Fibroblast of lung (primary cell): ENCODE results near the gene GFY. TPM values are rescaled to one million over a fixed set of nuclear protein-coding genes. Genes with fewer than 3 reads are reported as not detected.

Experiments used
- DNase-seq, 2 donors: peaks; one replicate each; pipeline versions ENCODE4 v3.0.0 to v3.0.0-alpha.2; 2010; ENCODE audit warnings: low read depth in 2 of 2
- H2AFZ ChIP-seq: 2 replicates; pipeline ENCODE4 v1.5.1; 2012; ENCODE audit warnings: low read length, control low read depth, inconsistent platforms
- H3K27ac ChIP-seq: 2 replicates; pipeline ENCODE4 v1.5.1; 2011; ENCODE audit warnings: low read length, control low read depth; ENCODE audit not compliant: insufficient read depth
- H3K27me3 ChIP-seq: 2 replicates; pipeline ENCODE4 v1.5.1; 2011; ENCODE audit warnings: mild to moderate bottlenecking, low read length; ENCODE audit not compliant: control insufficient read depth, insufficient read depth
- H3K36me3 ChIP-seq: 2 replicates; pipeline ENCODE4 v1.5.1; 2011; ENCODE audit warnings: low read length; ENCODE audit not compliant: control insufficient read depth, insufficient read depth
- H3K4me1 ChIP-seq: 2 replicates; pipeline ENCODE4 v1.5.1; 2011; ENCODE audit warnings: low read length; ENCODE audit not compliant: control insufficient read depth, insufficient read depth; ENCODE audit errors: extremely low read depth
- H3K4me2 ChIP-seq: 2 replicates; pipeline ENCODE4 v1.5.1; 2011; ENCODE audit warnings: low read length, control low read depth; ENCODE audit not compliant: insufficient read depth; ENCODE audit errors: extremely low read depth
- H3K4me3 ChIP-seq, 4 experiments: fragments of 200-600 bp in 1 of 4; sonication (generic) in 1 of 4; replicated peaks in 1 of 4; 2 replicates each; pipeline ENCODE4 v1.5.1; 2011 to 2016; ENCODE audit warnings: low read length in 4 of 4, low read depth in 3 of 4, mild to moderate bottlenecking in 3 of 4, control low read depth in 2 of 4, inconsistent platforms in 1 of 4, mixed read lengths in 1 of 4; ENCODE audit not compliant: insufficient read depth in 1 of 4; ENCODE audit errors: control extremely low read depth in 1 of 4
- H3K79me2 ChIP-seq: 2 replicates; pipeline ENCODE4 v1.5.1; 2012; ENCODE audit warnings: mild to moderate bottlenecking, low read length, inconsistent platforms; ENCODE audit not compliant: control insufficient read depth, insufficient read depth
- H3K9ac ChIP-seq: 2 replicates; pipeline ENCODE4 v1.5.1; 2011; ENCODE audit warnings: mild to moderate bottlenecking, low read length, control low read depth; ENCODE audit not compliant: insufficient read depth
- H3K9me3 ChIP-seq: 2 replicates; pipeline ENCODE4 v1.5.1; 2012; ENCODE audit warnings: low read depth, low read length; ENCODE audit not compliant: control insufficient read depth, insufficient read depth
- H4K20me1 ChIP-seq: 2 replicates; pipeline ENCODE4 v1.5.1; 2011; ENCODE audit warnings: low read length; ENCODE audit not compliant: control insufficient read depth, insufficient read depth; ENCODE audit errors: extremely low read depth
- CTCF ChIP-seq, 2 donors: IDR thresholded peaks in 1 of 2; conservative IDR thresholded peaks in 1 of 2; 1 replicate in 1 of 2; 2 replicates in 1 of 2; pipeline ENCODE4 v1.5.1; 2011 to 2012; ENCODE audit warnings: low read length in 2 of 2, control low read depth in 1 of 2, inconsistent platforms in 1 of 2, low read depth in 1 of 2, mild to moderate bottlenecking in 1 of 2
- EZH2 ChIP-seq: IDR thresholded peaks from 2 replicates; pipeline ENCODE4 v1.5.1; 2012; ENCODE audit warnings: low read length, control low read depth, mild to moderate bottlenecking; ENCODE audit errors: missing control alignments
- polyA plus RNA-seq, 2 donors: library from polyadenylated mRNA; depleted of rRNA in 1 of 2; stranded (reverse) in 1 of 2; unstranded in 1 of 2; fragments of >200 nt; gene quantifications; 2 replicates each; pipeline ENCODE4 v1.2.1, GENCODE V29; 2011 to 2012; ENCODE audit warnings: missing spikeins in 1 of 2
- total RNA-seq: library from RNA; depleted of rRNA; stranded (reverse); fragments of >200 nt; gene quantifications from 2 replicates; pipeline ENCODE4 v1.2.1, GENCODE V29; 2014

The GFY gene
- total and polyA plus RNA-seq, 2 donors (not counting 1 experiment from before 2014, with no cell fraction given): not detected

GRCh38 chr19:49389406-49389805, 35.8 kb upstream of the GFY start:
- Histone ChIP-seq H3K4me2 (no peak overlapping the region), H3K9ac (no peak overlapping the region), H3K27ac (no peak overlapping the region), H3K36me3 (no peaks in the 10 kb centered on the region), H3K79me2 (no peaks in the 10 kb centered on the region), H4K20me1 (no peaks in the 10 kb centered on the region), H3K4me1 (no peaks in the 10 kb centered on the region), H3K27me3 (peaks cover 6% of the 10 kb centered on the region), H3K4me3 (no peak overlapping the region), H2AFZ (no peak overlapping the region), H3K9me3 (no peaks in the 10 kb centered on the region)
- no peak for DNase-seq
- no peak for TF ChIP-seq EZH2

DNA sequence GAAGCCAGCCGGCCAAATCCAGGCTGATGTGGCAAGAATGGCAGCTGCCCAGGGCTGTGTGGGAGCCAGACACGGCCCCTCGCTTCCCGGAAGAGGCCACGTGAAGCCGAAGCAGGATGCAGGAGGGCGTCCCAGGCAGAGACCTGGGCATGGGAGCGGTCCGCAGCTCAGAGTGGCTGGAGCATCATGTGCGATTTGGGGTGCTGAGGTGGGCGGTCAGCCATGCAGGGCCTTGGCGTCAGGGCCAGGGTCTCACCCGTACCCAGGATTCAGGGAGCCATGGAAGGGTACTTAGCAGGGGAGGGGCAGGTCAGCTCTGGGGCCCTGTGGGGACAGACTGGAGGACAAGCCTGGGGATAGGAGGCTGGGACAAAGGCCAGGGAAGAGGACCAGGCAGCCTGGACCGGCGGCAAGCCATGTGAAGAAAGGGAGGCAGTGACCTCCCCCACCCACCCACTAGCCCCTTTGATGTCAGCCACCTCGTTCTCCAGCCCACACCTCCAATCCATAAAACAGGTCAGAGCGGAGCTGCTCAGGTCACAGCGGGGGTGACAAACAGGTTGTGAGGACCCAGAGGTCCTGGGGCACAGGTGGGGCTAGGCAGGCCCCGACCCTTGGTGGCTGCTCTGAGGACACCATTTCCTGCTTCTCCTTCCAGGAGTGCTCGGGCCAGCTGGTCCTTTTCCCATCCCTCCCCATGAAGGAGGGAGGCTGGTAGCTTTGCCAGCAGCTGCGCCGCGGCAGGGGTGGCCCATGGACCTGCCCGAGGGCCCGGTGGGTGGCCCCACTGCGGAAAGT, 34.9 kb upstream of the GFY start:
- H3K27ac ChIP-seq: no peak overlapping the region
- DNase-seq: no peak

GRCh38 chr19:49390929-49391359, 34.2 kb upstream of the GFY start:
- H3K27me3 ChIP-seq: peaks cover 9% of the 10 kb centered on the region
- H3K36me3 ChIP-seq: no peaks in the 10 kb centered on the region
- no peak for DNase-seq
- no peak overlapping the region for H2AFZ ChIP-seq
- H3K27ac ChIP-seq: no peak overlapping the region
- no peaks in the 10 kb centered on the region for H3K4me1 ChIP-seq
- no peak overlapping the region for H3K9ac ChIP-seq
- H3K4me2 ChIP-seq: no peak overlapping the region
- no peaks in the 10 kb centered on the region for H3K79me2 ChIP-seq
- TF ChIP-seq CTCF (conservative IDR thresholded peaks at IDR 0.05 in 1 of 2, IDR thresholded peaks at IDR 0.05 in 1 of 2; ENCODE audit: low read depth in 1 of 2, low read length in 2 of 2) (no peak), EZH2 (no peak)
- no peak overlapping the region for H3K4me3 ChIP-seq
- H3K9me3 ChIP-seq: no peaks in the 10 kb centered on the region
- H4K20me1 ChIP-seq: no peaks in the 10 kb centered on the region

More for the DNA sequence above, 34.9 kb upstream of the GFY start:
- Histone ChIP-seq H3K9me3 (no peaks in the 10 kb centered on the region), H3K4me3 (no peak overlapping the region), H4K20me1 (no peaks in the 10 kb centered on the region), H2AFZ (no peak overlapping the region), H3K79me2 (no peaks in the 10 kb centered on the region), H3K36me3 (no peaks in the 10 kb centered on the region), H3K9ac (no peak overlapping the region), H3K27me3 (peaks cover 9% of the 10 kb centered on the region), H3K4me1 (no peaks in the 10 kb centered on the region), H3K4me2 (no peak overlapping the region)
- TF ChIP-seq CTCF (conservative IDR thresholded peaks at IDR 0.05 in 1 of 2, IDR thresholded peaks at IDR 0.05 in 1 of 2; ENCODE audit: low read depth in 1 of 2, low read length in 2 of 2) (no peak), EZH2 (no peak)
